ENCODE measurements around the gene TRPM3.
"Not testable (repeated sequence)": the region's sequence is repeated elsewhere in the genome, so short reads cannot be mapped to it uniquely, and the experiment has no call there.

Gene TRPM3

DNA sequence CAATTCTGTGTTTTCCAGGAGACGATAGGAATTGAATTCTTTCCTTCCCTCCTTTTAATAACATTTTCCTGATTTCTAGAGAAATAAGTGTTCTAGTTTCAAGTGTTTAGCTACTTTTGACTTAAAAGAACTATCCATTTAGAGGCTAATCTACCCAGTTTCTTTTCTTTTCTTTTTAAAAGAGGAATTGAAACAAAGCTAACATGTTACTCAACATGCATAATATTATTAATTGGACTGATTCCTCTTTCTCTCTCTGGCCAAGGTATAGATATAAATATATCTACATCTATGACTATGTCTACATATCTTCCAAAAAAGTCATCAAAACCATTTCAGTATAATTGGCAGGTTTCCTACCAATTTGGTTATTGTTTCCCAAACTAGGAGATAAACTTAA, 309.8 kb downstream of the TRPM3 start:
- no peak for DNase-seq

DNA sequence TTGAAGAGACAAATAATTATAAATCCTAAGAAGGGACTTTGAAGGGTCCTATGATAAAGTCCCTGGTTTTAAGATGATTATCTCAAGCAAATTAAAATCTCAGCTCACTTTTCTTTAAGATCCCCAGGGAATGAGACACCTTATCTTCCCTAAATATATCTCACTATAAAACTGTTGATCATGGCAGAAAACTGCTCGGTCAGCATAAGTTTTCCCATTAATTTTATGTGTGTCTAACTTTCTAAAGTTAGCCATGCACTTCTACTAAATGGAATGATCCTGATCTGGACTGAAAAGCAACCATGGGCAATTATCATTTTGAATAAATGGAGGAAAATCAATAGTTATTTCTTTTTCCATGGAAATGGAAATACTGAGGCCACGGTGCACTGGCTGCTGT, 314.5 kb downstream of the TRPM3 start:
- DNase-seq, result no peak

DNA sequence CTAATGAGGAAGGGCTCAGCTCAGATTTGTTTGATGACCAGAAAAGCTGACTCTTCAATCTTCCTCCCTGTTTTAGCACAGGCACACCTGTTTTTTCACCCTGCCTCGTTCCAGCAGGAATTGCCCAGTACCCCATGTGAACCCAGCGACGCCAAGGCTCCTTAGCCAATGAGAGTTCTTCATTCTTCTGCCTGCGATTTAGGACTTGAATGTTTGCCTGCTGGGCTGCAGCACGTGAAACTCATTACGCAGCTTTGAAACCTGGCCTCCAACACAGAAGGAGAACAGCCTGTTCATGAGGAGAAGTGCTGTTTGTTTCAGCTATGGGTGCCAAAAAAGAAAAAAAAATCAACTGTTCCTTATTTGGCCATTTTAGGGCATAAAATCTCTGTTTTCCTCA, 315.5 kb downstream of the TRPM3 start:
- no peak for DNase-seq

DNA sequence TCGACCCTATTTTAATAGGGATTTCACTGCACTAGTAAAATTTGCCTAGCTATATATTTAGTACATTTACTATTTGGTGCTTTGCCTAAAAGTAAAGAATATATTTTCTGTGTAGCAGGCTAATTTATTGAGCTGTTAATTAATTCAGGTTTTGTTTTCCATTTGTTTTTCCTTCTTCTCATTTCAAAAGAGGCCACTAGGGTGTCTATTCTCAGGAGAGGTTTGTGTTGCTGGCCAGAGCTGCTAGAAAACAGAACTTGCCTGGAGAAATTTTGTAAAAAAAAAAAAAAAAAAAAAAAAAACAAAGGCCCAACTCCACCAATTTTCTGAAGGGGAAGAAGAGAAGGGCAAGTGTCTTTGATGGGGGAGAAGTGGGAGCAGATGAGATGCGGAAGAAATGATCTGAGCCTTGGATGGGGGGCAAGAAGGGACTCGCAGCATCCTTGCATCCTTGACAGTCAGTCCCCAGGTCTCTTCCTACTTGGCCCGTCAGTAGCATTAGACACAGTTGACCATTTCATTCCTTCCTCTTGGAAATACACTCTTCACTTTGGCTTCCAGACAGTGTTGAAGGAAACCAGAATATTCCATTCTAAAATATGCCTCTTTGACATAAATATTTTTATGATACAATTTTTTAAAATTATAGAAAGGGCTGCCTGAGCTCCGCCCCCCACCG, 318.5 kb downstream of the TRPM3 start:
- DNase-seq, result no peak

DNA sequence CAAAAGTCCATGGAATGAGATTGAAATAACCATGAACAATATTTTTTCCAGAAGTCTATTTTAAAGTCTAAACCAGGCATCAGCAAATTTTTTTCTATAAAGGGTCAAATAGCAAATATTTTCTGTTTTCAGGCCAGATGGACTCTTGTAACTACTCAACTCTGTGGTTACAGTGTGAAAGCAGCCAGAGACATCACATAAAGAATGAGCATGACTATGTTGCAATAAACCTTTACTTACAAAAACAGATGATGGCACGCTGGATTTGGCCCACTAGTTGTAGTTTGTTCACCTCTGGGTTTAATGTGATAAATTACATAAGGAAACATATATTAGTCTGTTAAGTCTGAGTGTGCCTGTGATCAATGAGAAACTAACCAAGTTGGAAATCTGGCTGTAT, 319.2 kb downstream of the TRPM3 start:
- no peak for DNase-seq

DNA sequence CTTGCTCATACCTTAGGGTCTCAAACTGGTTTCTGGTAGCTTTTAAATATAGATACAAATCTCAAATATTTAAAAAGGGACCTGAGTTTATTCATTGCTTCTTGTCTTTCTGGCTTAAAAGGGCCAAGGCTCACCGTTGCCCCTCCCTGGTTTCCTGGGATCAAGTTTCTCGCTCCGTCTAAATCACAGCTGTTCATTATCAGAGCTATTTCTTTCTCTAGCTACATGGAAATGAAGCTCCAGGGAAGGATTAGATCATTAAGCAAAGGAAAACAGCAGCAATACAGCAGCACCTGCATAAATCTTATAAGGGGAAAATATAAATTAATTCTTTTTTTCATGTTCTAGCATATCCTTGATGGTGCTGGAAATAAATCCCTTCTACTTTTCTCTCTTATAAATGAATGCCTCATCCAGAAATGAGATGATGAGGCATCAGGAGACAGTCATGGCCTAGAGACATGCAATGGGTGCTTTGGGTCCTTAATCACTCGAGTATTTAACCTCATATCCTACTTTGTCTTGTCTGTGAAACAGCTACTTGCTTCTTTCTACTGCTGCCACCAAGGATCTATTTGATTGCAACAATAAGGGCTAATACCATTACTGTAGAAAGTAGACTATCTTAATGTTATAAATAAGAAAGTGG, 320.1 kb downstream of the TRPM3 start:
- DNase-seq, result no peak

DNA sequence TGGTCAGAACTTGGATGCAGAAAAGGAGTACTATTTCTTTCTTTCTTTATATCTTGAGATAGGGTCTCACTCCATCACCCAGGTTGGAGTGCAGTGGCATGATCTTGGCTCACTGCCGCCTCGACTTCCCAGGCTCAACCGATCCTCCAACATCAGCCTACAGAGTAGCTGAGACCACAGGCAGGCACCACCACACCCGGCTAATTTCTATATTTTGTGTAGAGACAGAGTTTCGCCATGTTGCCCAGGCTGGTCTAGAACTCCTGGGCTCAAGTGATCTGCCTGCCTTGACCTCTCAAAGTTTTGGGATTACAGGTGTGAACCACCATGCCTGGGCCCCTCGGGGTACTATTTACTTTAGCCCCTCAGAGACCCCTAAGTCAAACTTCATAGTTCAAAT, 323.4 kb downstream of the TRPM3 start:
- no peak for DNase-seq

DNA sequence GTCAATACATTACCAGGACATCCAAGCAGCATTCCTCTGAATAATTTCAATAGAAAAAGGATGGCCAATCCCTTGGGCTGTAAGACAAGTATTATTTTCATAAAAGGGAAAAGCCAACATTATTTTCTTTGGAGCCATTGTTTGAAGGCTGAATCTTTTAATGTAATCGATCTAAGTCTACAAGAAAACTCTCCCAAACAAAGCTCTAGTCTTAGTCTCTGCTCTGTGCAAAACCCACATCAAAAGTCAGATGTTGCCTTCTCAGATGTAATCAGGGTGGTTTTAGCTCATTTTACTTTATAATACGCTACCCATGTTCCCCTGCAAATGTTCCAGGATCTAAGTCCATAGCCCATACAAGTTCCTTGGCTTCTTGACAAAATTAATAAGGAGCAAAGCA, 325.6 kb downstream of the TRPM3 start:
- DNase-seq, result no peak

DNA sequence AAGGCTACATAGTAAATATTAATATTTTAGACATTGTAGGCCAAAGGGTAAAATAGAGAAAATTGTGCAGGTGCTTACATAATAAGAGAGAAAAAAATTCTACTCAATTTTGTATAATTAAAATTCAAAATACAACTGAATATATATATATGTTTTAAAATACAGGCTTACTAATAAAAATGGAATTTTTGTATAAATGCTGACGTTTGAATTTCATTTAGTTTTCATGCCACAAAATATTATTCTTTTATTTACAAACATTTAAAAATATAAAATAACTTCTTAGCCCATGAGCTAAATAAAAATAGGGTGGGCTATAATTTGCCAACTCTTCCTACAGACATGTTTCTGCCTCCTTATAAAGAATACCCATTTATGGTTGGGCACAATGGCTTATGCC, 328.6 kb downstream of the TRPM3 start:
- no peak for DNase-seq

DNA sequence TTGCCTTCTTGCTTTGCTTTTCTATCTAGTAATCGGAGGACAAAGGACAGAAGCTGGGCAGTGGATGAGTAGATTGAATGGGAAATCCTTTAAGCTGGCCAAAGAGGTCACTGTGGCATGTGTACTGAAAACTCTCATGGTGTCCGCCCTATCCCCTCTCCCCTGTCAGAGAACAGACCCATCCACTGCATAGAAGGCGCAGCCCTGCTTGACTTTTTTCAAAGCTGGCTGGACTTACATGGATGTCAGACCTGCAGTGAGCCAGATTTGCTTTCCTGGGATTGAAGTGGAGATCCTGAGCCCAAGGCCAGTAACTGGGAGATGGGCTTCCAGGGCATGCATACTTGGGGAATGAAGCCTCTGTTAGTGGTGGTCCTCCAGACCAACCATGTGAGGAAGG, 329.5 kb downstream of the TRPM3 start:
- no peak for DNase-seq

DNA sequence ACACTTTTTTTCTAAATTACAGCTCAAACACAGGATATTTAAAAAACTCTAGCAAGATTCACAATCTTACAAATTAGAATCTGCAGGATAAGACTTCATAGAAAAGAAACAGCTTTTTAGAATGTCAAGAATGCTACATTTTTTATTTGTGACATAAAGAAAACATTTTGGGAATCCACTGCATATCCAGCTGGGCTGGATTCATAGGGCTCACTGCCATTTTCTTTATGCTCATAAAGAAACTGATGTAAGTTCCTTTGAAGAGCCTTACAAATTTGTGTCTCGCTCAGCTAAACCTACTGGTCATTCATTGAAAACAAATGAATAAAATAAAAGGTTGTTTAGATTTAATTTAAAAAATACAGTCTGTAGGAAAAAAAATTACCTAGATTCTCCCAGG, 332.3 kb downstream of the TRPM3 start:
- no peak for DNase-seq

DNA sequence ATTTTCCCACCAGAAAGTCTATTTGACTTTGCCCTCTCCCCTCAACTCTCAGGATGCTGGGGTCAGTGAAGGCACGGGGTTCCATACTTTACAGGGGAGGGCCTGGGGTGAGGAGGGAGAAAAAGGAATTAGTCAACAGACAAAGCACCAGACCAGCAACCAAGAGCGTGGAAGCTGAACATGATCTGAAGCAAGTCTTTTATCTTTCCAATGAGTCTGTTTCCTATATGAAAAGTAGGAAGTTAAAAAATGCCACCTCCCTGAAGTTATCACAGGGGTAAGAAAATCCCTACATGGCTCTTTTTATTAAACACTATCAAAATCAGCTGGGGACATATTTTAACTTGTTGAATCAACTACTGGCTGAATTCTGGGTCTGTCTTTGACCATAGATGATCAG, 337.0 kb downstream of the TRPM3 start:
- DNase-seq, result no peak

DNA sequence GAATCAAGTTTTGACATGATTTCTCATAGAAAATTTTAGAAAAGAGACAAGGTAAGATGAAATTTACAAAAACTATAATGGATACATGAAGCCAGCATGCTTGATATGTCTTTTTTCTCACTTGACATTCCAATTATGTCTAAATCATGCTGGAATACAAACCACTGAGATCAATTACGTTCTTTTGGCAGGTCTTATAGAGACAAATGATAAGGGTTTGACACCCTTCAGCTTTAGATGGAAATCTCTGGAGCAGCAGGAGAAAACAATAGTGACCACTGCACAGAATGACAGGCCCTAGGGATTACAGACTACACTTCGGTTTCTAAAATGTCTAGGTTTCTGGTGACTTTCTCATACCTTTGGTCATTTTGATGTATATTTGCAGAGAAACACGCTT, 342.9 kb downstream of the TRPM3 start:
- no peak for DNase-seq

DNA sequence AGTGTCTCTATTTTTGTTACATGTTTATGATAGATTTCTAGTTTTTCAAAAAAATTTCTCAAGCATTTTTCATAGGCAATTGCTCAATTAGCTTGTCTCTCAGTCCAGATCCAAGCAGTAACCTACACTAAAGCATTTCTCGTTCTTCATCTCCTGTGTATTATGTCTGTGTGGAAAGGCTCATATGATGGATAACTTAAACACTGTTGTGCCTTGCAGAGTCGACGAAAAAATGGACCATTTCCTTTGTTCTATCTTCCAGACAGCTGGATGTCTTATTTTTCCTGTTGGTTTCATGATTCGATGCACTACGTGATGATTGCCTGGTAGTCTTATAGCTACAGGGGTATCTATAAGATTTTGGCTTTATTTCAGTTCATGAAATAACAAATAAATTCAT, 347.8 kb downstream of the TRPM3 start:
- no peak for DNase-seq

DNA sequence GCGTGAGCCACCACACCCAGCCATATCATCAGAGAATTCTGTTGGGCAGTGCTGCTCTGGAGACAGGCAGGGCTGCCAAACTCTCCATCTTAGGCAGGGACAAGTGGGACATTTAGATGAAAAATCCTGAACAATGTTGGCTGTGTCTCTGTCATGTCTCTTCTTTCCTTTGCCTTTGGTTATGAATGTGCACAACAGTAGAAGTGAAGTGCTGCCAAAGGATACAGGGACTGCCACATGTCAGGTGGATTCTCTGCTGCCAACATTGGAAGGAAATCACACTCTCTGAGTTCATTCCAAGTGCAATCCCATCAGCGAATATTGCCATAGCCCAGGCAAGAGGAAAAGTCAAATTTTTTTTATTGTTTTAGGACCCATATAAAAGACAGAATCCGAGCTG, 348.8 kb downstream of the TRPM3 start:
- no peak for DNase-seq

DNA sequence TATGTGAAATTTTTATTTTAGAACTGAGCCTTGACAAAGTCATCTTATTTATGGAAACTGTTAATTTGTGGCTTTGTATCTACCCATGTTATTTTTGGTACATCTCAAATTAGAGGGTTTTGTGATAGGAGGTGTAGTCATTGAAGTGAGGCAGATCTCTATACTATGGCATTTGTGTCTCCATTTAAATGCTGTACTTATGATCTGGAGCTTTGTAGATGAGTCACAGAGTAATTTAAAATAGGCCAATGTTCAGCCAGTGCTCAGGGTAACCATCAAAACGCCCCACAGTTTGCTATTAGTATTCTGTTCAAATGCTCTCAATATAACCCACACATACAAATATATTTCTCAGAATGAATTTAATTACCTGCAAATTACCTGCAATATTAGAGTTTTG, 355.5 kb downstream of the TRPM3 start:
- DNase-seq, result no peak

DNA sequence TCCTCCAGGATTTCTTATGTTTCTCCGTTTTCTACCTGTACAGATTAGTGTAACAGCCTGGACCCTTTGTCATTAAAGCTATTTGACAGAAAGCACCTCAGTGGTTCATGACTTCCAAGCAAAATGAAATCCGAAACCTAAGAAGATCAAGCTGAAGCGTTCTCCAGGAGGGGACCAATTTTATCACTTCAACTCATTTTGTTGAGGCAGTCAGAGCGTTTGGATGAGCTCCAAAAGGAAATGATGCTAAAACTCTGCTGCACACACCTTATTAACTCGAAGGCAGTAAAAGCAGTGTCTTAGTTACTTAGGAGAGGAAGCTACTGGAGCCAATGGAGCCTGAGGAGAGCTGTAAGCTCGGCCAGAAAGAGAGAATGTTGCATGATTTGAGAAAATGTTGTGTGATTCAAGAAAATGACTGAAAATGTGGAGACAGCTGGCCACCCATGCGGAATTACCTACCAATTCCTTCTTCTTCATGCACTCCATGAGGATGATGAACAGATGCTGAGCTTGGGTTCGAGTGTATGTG, 360.2 kb downstream of the TRPM3 start:
- no peak for DNase-seq

DNA sequence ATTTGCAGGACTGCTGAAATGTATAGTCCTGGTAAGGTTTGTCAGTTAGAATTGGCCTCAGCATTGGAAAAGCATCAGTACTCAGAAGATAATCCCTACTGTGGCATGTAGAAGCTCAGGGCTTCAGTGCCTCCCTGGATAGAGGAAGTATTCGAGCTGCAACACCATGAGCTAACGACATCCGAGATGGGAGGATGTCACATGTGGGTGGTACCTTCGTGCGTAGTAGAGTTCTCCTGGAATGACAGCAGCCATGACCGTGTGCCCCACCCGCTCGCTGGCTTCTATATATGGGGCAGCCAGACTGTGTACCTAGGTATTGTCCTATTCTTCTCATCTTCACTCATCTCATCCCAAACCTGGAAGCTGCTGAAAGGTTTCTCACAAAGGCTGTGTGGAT, 361.2 kb downstream of the TRPM3 start:
- DNase-seq, result no peak

DNA sequence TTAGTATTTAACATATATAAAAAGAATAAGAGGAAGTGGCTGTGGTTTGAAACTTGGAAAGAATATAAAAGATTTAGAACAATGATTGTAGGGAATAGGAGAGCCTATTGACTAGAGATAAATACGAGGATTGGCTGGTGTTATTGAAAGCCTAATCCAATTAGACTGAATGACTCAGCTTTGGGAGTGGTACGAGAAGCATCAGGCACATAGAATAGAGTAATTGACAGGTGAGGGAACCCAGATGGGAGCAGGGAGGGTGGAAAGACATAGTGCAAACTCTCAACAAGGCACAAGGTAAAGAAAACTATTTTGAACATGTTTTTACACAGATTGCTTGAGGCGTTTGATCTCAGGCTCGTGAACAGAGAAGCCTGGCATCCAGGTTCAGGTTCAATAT, 368.1 kb downstream of the TRPM3 start:
- DNase-seq, result no peak

DNA sequence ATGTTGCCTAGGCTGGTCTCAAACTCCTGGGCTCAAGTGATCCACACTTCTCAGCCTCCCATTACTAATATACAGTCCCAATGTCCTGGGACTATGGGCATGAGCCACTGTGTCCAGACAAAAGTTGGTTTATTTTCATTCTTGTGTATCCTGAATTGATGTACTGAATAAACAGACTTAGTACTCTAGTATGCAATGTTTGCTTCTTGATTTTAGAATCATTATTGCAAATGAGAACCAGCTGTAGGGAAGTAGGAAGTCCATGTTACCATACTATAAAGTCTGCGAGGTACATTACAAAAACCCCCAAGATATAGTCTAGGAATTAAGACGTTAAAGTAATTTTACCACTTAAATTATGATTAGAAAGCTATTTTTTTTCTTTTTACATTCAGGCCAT, 372.4 kb downstream of the TRPM3 start:
- DNase-seq, result no peak

DNA sequence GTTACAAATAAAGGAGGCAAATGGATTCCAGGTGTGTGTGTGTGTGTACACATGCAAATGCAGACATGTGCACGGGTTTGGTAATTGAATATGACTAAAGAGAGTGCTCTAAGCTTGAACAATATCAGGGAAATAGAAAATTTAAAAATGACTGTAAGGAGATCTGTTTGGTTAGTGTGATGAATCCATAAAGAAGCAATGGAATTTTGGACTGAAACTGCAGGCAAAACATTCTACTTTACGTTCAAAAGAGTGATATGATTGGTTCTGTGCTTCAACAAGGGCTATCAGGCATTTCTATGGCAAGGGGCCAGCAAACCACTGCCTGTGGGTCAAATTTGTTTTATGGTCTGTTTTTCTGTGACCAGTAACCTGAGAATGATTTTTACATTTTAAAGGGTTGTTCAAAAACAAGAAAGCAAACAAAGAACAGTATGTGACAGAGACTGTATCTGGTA, 374.1 kb downstream of the TRPM3 start:
- no peak for DNase-seq

DNA sequence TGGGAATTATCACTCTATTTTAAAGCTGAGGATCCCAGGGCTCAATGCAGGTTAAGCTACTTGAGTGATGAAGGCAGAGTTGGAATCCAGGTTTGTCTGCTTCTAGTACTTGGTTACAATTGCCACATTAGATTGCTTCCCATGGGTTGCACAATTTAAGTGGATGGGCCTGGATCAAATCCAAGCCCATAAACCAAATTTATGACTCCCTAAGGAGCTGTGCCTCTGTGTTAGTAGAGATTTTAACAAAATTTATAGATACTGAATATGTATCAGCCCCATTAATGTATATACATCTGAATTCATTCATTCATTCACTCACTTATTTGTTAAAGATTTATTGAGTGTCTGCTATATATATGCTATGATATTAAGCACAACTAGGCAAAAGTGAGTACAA, 374.7 kb downstream of the TRPM3 start:
- no peak for DNase-seq

DNA sequence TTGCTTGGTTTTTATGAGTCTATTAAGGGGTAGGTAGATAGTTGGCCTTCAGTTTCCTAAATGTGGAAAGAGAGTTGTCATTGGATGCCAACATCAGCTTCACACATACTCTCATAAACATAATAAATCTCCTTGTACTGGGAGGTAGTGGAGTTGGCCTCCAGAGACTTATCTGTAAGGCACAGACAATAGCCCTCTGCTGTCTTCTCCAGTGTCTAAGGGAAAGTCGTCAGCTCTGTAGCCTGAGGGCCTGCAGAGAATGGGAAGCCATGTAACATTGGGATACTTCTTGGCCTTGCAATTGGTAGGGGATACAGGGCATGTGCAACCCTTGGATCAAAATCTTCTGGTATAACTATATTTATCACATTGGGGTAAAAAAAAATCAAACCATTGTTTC, 375.1 kb downstream of the TRPM3 start:
- DNase-seq, result no peak

DNA sequence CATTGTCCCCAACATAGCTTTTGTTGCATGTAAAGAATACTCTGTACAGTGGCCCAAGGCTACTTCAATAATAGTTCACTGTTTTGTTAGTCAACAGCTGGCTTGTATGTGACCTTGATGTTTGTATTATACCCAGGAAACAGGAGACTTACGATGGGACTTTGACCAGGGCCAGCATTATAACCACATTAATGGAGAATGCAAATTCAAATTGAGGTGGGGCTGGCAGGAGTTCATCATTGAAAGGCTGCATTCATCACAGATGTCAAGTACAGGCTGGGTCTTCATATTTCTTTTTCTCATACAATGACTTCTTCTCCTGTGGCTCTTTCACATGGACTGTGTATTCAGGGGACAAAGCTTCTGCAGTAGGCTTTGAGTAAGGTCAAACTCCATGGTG, 396.6 kb downstream of the TRPM3 start:
- DNase-seq, result not testable (repeated sequence)

DNA sequence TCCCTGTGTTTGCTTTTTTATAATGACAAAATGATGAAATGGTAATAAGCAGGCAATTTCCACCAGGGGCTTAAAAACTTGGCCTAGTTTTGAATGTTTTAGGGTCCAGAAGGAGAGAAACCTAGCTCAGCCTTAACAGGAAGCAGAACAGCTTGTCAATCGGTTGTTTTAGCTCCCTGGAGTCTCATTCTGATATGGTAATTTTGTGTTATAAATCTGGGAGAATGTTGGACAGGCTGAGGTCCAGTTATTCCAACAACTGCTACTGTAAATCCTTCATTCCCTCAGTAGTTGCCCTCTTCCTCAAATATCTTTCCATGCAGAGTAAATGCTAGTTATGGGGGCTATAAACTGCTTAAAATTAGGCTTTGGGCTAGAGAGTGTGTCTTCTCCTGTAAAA, 397.4 kb downstream of the TRPM3 start:
- DNase-seq, result not testable (repeated sequence)
